GM23338 (cell line): ENCODE measurements around the gene ANKFN1. TPM values are rescaled to one million over a fixed set of nuclear protein-coding genes. Genes with fewer than 3 reads are reported as not detected.

Source experiments
- ATAC-seq: fragments of 200-7000 bp; cut with Tn5 transposase; 3 replicates; pipeline ENCODE4 v1.9.1; 2020
- DNase-seq: peaks from one replicate; pipeline ENCODE4 v3.0.0-alpha.2; 2015; ENCODE audit warnings: low spot score
- H2AFZ ChIP-seq: fragments of 200-600 bp; sonication (generic); 2 replicates; pipeline ENCODE4 v1.8.0; 2016; ENCODE audit warnings: antibody characterized with exemption, mild to moderate bottlenecking, moderate library complexity
- H3F3A ChIP-seq: fragments of 200-600 bp; sonication (generic); replicated peaks from 2 replicates; pipeline ENCODE4 v1.8.0; 2017; ENCODE audit warnings: antibody characterized with exemption, mixed run types, low read depth
- H3K27ac ChIP-seq: fragments of 200-600 bp; sonication (generic); 2 replicates; pipeline ENCODE4 v1.6.1; 2016; ENCODE audit warnings: low read depth
- H3K27me3 ChIP-seq: fragments of 200-600 bp; sonication (generic); 2 replicates; pipeline ENCODE4 v1.8.0; 2016; ENCODE audit warnings: mild to moderate bottlenecking, mixed run types, moderate library complexity; ENCODE audit not compliant: insufficient read depth
- H3K36me3 ChIP-seq: fragments of 200-600 bp; sonication (generic); 2 replicates; pipeline ENCODE4 v1.8.0; 2016; ENCODE audit warnings: mild to moderate bottlenecking; ENCODE audit not compliant: insufficient read depth
- H3K4me1 ChIP-seq: fragments of 200-600 bp; sonication (generic); 2 replicates; pipeline ENCODE4 v1.8.0; 2016; ENCODE audit warnings: mild to moderate bottlenecking, moderate library complexity; ENCODE audit not compliant: insufficient read depth
- H3K4me2 ChIP-seq: fragments of 200-600 bp; sonication (generic); 2 replicates; pipeline ENCODE4 v1.7.1; 2017; ENCODE audit warnings: mixed run types
- H3K4me3 ChIP-seq: fragments of 200-600 bp; sonication (generic); 2 replicates; pipeline ENCODE4 v1.6.1; 2016; ENCODE audit warnings: mixed run types
- H3K79me2 ChIP-seq: fragments of 200-600 bp; sonication (generic); replicated peaks from 2 replicates; pipeline ENCODE4 v1.8.0; 2017; ENCODE audit warnings: mild to moderate bottlenecking; ENCODE audit not compliant: insufficient read depth
- H3K9me2 ChIP-seq: fragments of 200-600 bp; sonication (generic); 2 replicates; pipeline ENCODE4 v1.8.0; 2017; ENCODE audit not compliant: insufficient read depth
- H4K20me1 ChIP-seq: fragments of 200-600 bp; sonication (generic); replicated peaks from 2 replicates; pipeline ENCODE4 v1.8.0; 2017; ENCODE audit warnings: mild to moderate bottlenecking; ENCODE audit not compliant: insufficient read depth
- H3K27ac Mint-ChIP-seq: 2 replicates; pipeline ENCODE4 v1.8.0; 2020; ENCODE audit warnings: inconsistent platforms, mild to moderate bottlenecking, moderate library complexity, mixed read lengths
- H3K27me3 Mint-ChIP-seq: 3 replicates; pipeline ENCODE4 v1.8.0; 2022; ENCODE audit warnings: low read depth, mild to moderate bottlenecking, moderate library complexity, mixed read lengths, inconsistent platforms; ENCODE audit not compliant: insufficient read depth, poor library complexity
- H3K36me3 Mint-ChIP-seq: 3 replicates; pipeline ENCODE4 v1.8.0; 2021; ENCODE audit warnings: low read depth, mild to moderate bottlenecking, inconsistent platforms, moderate library complexity, mixed read lengths
- H3K4me1 Mint-ChIP-seq: 3 replicates; pipeline ENCODE4 v1.8.0; 2020; ENCODE audit warnings: mild to moderate bottlenecking, inconsistent platforms, mixed read lengths
- H3K4me3 Mint-ChIP-seq: 3 replicates; pipeline ENCODE4 v1.8.0; 2021; ENCODE audit warnings: moderate library complexity, mild to moderate bottlenecking, inconsistent platforms, mixed read lengths
- H3K9me3 Mint-ChIP-seq: 3 replicates; pipeline ENCODE4 v1.8.0; 2020; ENCODE audit warnings: moderate library complexity, mild to moderate bottlenecking, inconsistent platforms, mixed read lengths
- CREB1 ChIP-seq: fragments of 250-450 bp; sonication (Bioruptor Pico); IDR thresholded peaks from 2 replicates; pipeline ENCODE4 v1.5.0; 2020; ENCODE audit warnings: low read depth, mild to moderate bottlenecking, moderate library complexity
- ETS1 ChIP-seq: IDR thresholded peaks from 2 replicates; pipeline ENCODE4 v1.6.1; 2016; ENCODE audit warnings: antibody characterized with exemption
- EZH2 ChIP-seq: fragments of 200-600 bp; sonication (generic); IDR thresholded peaks from one replicate; pipeline ENCODE4 v1.8.0; 2017; ENCODE audit warnings: antibody characterized with exemption, mild to moderate bottlenecking, low read depth; ENCODE audit not compliant: unreplicated experiment
- EZH2phosphoT487 ChIP-seq: fragments of 200-600 bp; sonication (generic); IDR thresholded peaks from one replicate; pipeline ENCODE4 v1.8.1; 2018; ENCODE audit warnings: antibody characterized with exemption; ENCODE audit not compliant: unreplicated experiment
- JUNB ChIP-seq: IDR thresholded peaks from one replicate; pipeline ENCODE4 v1.6.1; 2016; ENCODE audit warnings: antibody characterized with exemption; ENCODE audit not compliant: unreplicated experiment
- NANOG ChIP-seq: IDR thresholded peaks from 2 replicates; pipeline ENCODE4 v1.6.1; 2016; ENCODE audit warnings: antibody characterized with exemption, borderline replicate concordance
- POLR2AphosphoS5 ChIP-seq: IDR thresholded peaks from 2 replicates; pipeline ENCODE4 v1.6.1; 2016; ENCODE audit warnings: antibody characterized with exemption, low read depth
- REST ChIP-seq: IDR thresholded peaks from one replicate; pipeline ENCODE4 v1.6.1; 2018; ENCODE audit warnings: antibody characterized with exemption; ENCODE audit not compliant: unreplicated experiment
- STAT1 ChIP-seq: IDR thresholded peaks from one replicate; pipeline ENCODE4 v1.6.1; 2016; ENCODE audit warnings: antibody characterized with exemption; ENCODE audit not compliant: unreplicated experiment
- ZNF114 ChIP-seq: fragments of 250-450 bp; sonication (Bioruptor Pico); IDR thresholded peaks from 2 replicates; pipeline ENCODE4 v1.5.0; 2020; ENCODE audit warnings: mild to moderate bottlenecking, moderate library complexity
- ZNF331 ChIP-seq: fragments of 250-450 bp; sonication (Bioruptor Pico); IDR thresholded peaks from 2 replicates; pipeline ENCODE4 v1.5.0; 2020; ENCODE audit warnings: low read depth, mild to moderate bottlenecking, moderate library complexity
- ZNF462 ChIP-seq: fragments of 250-450 bp; sonication (Bioruptor Pico); IDR thresholded peaks from 2 replicates; pipeline ENCODE4 v1.5.0; 2020; ENCODE audit warnings: mild to moderate bottlenecking, moderate library complexity
- polyA plus RNA-seq: library from polyadenylated mRNA; unstranded; fragments of >200 nt; fragmentation: Nextera tagmentation; extraction: Ambion mirVana; gene quantifications from 2 replicates; pipeline ENCODE4 v1.2.1, GENCODE V29; 2016
- total RNA-seq: library from RNA; depleted of rRNA; stranded (reverse); fragments of >200 nt; shearing (Covaris generic); gene quantifications from 2 replicates; pipeline ENCODE4 v1.2.3, GENCODE V29; 2014
- TF ChIP-seq, protein P1 (sequence below), 2 experiments: fragments of 200-600 bp in 1 of 2; sonication (generic) in 1 of 2; conservative IDR thresholded peaks; 2 replicates each; pipeline versions ENCODE4 v1.5.1 to v1.6.1; 2016 to 2017; ENCODE audit warnings: antibody characterized with exemption in 2 of 2, low read depth in 2 of 2, mild to moderate bottlenecking in 2 of 2, moderate library complexity in 1 of 2

The ANKFN1 gene
- total and polyA plus RNA-seq, 2 experiments from 2014 or later, result not detected

GRCh38 chr17:56244268-56244890, 91.1 kb downstream of the ANKFN1 start:
- H3K27ac Mint-ChIP-seq, result no peak overlapping the region
- Histone ChIP-seq H3K9me2 (no peaks in the 10 kb centered on the region), H3K27ac (no peak overlapping the region), H3K36me3 (no peaks in the 10 kb centered on the region), H4K20me1 (no peaks in the 10 kb centered on the region), H3K27me3 (no peaks in the 10 kb centered on the region), H3K79me2 (no peaks in the 10 kb centered on the region), H3K4me1 (no peaks in the 10 kb centered on the region), H3F3A (no peaks in the 10 kb centered on the region), H3K4me3 (no peak overlapping the region), H2AFZ (no peak overlapping the region), H3K4me2 (no peak overlapping the region)
- H3K4me1 Mint-ChIP-seq, result no peaks in the 10 kb centered on the region
- TF ChIP-seq, protein P1, sequence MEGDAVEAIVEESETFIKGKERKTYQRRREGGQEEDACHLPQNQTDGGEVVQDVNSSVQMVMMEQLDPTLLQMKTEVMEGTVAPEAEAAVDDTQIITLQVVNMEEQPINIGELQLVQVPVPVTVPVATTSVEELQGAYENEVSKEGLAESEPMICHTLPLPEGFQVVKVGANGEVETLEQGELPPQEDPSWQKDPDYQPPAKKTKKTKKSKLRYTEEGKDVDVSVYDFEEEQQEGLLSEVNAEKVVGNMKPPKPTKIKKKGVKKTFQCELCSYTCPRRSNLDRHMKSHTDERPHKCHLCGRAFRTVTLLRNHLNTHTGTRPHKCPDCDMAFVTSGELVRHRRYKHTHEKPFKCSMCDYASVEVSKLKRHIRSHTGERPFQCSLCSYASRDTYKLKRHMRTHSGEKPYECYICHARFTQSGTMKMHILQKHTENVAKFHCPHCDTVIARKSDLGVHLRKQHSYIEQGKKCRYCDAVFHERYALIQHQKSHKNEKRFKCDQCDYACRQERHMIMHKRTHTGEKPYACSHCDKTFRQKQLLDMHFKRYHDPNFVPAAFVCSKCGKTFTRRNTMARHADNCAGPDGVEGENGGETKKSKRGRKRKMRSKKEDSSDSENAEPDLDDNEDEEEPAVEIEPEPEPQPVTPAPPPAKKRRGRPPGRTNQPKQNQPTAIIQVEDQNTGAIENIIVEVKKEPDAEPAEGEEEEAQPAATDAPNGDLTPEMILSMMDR (conservative IDR thresholded peaks at IDR 0.05; ENCODE audit: low read depth in 2 of 2), result no peak
- TF ChIP-seq JUNB, result no peak
- no peak for TF ChIP-seq STAT1
- TF ChIP-seq ZNF114 (CRISPR knock-in tag), result no peak
- no peak for TF ChIP-seq EZH2
- no peak for TF ChIP-seq ZNF462 (CRISPR knock-in tag)
- no peak for TF ChIP-seq REST
- TF ChIP-seq ETS1, result no peak
- TF ChIP-seq ZNF331 (CRISPR knock-in tag), result no peak
- TF ChIP-seq NANOG, result no peak
- no peak for TF ChIP-seq CREB1
- no peak for TF ChIP-seq EZH2phosphoT487
- no peak for TF ChIP-seq POLR2AphosphoS5
- H3K36me3 Mint-ChIP-seq, result no peaks in the 10 kb centered on the region
- ATAC-seq (peak; percentile 88), DNase-seq (peak; percentile 37)
- no peaks in the 10 kb centered on the region for H3K27me3 Mint-ChIP-seq
- H3K4me3 Mint-ChIP-seq, result no peak overlapping the region
- no peaks in the 10 kb centered on the region for H3K9me3 Mint-ChIP-seq
